GM10266 (cell line): ENCODE results near the gene ZFP57.

Experiments
- DNase-seq: peaks from one replicate; pipeline ENCODE4 v3.0.0; 2012; ENCODE audit errors: extremely low spot score
- CTCF ChIP-seq: IDR thresholded peaks from 2 replicates; pipeline ENCODE4 v1.5.1; 2012; ENCODE audit warnings: mild to moderate bottlenecking, low read depth; ENCODE audit not compliant: control insufficient read depth, insufficient read depth; ENCODE audit errors: missing control alignments

ZFP57 gene

GRCh38 chr6:29694637-29695036, 13.7 kb upstream of the ZFP57 start:
- DNase-seq, result no peak
- TF ChIP-seq CTCF, result no peak

DNA sequence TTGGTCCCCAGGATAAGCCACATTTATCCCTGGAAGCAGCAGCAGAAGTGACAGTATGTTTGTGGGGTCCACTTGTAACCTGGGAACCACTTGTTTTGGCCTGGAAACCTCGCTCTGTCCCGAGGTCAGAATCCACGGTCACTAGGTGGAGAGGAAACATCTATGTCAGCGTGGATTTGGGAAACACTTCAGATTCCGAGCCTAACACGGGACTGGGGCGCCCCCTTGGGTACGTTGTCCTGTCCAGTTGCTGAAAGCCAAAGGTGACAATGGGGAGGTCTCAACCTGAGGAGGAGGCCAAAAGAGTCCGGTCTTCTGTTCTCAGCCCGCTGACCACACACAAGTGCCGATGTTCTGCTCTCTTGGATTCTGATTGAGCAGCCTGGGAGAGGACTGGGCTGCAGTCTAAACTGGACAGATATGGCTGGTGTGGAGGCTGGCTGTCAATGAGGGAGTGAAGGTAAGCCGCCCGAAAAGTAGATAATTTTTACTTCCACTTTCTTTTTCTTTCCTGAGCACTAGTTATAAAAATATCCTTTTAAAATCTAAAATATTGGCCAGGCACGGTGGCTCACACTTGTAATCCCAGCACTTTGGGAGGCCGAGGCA, 4.9 kb upstream of the ZFP57 start:
- DNase-seq, result peak; percentile 55
- TF ChIP-seq CTCF, result peak; percentile 40

DNA sequence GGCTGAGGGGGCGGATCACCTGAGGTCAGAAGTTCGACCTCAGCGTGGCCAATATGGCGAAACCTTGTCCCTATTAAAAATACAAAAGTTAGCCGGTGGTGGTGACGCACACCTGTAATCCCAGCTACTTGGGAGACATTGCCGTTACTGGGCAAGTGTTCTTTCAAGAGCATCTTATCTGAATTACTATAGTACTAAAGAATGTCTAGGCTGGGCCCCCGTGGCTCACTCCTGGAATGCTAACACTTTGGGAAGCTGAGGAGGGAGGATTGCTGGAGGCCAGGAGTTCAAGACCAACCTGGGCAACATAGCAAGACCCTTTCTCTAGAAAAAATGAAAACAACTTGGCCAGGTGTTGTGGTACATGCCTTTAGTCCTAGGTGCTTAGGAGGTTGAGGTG, 859 bp upstream of the ZFP57 start:
- no peak for DNase-seq
- TF ChIP-seq CTCF, result no peak

DNA sequence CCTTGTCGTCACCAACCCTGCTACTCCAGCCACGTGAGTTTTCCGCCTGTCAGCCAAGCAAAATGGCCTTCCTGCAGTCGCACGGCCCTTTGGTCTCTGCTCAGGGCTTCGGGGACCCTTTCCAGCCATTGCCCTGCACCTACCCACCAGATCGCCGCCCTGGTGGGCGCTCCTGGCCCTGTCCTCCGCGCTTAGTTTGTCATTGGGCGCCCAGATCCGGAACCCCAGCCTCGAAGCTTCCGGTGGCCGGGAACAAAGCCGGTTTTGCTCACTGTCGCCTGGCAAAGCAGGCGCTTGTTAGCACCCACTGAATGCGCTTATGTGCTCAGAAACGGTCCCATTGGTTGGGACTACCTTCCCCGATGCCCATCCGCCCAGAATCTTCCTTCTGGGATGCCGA, 536 bp downstream of the ZFP57 start:
- no peak for DNase-seq
- no peak for TF ChIP-seq CTCF

DNA sequence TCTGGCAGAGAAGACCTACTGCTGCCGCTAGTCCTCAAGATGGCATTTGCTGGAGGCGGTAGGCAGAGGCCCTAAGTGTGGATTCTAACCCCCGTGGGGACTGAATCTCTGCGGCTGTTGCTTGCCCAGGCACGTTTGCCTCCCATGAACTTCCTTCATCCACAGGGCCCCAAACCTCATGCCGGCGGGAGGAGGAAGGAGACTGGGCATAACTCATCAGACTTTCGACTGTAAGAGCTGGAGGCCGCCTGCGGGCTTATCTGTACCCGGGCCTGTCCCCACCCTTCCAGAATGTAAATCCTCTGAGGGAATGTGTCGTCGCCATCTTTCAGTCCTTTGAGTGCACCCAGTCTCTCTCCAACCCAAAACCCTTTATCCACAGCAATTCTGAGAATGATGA, 990 bp downstream of the ZFP57 start:
- no peak for DNase-seq
- no peak for TF ChIP-seq CTCF

DNA sequence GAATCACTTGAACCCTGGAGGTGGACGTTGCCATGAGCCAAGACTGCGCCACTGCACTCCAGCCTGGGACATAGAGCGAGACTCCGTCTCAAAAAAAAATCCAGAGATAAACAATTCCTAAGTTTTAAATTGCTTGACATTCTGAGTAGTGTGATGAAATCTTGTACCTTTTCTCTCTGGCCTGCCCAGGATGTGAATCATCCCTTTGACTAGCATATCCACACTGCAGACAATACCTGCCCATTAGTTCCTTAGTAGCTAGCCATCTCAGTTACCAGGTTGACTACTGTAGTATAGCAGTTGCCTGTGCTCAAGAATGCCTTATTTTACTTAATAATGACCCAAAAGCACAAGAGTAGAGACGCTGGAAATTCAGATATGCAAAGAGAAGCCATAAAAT, 2.8 kb downstream of the ZFP57 start:
- TF ChIP-seq CTCF, result no peak
- DNase-seq, result no peak

DNA sequence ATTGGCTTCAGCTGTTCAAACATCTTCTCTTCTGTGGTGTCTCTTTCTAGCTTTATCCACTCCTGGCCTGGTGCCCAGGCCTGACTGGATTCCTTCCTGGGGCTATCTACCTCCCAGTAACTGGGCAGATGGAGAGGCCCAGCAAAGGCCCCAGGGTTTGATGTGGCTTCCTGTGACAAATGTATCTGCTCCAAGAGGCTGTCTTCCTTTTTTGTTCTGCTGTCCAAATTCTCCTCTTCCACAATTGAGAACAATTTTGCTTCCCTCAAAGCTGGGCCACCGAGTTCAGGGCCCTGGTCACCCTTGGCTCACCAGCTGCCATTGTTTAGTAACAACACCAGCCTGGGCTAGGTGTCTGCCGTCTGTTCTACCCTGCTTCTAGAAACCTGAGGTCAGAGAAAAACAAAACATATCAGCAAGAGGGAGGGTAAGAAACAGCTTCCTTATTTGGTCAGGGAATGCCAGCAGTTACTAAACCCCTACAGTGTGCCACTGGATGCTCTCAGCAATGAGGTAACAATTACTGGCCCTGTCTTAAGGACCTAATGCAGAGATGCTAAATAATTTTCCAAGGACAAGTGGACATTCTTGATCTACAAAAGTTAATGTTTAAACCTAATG, 3.9 kb downstream of the ZFP57 start:
- no peak for TF ChIP-seq CTCF
- no peak for DNase-seq
